ENCODE data around the gene SNX10. TPM values are rescaled to one million over a fixed set of nuclear protein-coding genes. Genes with fewer than 3 reads are reported as not detected.

SNX10 gene
- polyA plus RNA-seq, 1 experiment: not detected

DNA sequence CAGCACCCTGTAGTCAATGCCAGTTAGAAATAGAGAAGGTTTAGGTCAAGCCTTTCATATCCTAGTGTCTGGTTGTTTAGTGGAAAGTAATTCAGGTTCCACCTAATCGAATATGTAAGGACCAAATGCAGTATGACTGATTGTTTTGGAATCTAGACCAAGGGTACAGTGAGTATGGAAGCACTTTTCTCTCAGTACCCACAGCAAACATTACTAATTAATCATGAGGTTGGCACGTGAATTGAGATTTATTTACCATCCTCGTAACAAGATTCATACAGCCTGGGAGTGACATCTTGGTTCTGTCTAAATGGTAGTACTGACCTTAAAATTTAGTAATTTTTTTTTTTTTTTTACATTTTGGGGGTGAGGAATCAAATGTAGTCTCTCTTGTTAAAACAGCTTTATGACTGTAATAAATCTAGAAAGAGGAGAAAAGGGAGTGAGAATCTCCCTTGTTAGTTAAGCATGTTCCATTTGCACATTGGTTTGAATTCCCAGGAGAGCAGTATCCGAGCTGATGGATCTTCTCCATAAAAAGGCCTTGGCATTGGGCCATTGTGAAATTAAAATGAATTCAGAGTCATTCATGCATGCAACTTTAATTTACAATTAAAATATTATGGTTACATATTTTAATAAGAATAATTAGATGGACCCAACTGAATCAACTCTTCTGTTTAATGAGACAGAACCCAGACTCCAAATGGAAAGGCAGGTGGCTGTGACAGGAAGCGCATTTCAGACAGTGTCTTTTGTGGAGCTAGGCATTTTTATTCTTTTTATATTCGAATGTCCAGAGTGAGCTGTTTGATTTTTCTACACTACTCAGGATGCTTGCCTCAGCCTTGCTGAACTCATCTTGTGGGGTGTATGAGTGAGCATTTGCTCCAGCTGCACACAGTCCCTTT, 57.6 kb downstream of the SNX10 start:
- CTCF ChIA-PET: interaction anchor here (1.0 to 2.2 kb wide), 3 partner anchors 16 to 258 kb away, joined by 3 to 10 read pairs (median 4); no protein-coding TSS in a partner anchor
- POLR2A ChIA-PET: interaction anchor here (0.5 kb wide), 1 partner anchor 13 kb away, joined by 4 read pairs; no protein-coding TSS in a partner anchor
- TF ChIP-seq, protein P1, sequence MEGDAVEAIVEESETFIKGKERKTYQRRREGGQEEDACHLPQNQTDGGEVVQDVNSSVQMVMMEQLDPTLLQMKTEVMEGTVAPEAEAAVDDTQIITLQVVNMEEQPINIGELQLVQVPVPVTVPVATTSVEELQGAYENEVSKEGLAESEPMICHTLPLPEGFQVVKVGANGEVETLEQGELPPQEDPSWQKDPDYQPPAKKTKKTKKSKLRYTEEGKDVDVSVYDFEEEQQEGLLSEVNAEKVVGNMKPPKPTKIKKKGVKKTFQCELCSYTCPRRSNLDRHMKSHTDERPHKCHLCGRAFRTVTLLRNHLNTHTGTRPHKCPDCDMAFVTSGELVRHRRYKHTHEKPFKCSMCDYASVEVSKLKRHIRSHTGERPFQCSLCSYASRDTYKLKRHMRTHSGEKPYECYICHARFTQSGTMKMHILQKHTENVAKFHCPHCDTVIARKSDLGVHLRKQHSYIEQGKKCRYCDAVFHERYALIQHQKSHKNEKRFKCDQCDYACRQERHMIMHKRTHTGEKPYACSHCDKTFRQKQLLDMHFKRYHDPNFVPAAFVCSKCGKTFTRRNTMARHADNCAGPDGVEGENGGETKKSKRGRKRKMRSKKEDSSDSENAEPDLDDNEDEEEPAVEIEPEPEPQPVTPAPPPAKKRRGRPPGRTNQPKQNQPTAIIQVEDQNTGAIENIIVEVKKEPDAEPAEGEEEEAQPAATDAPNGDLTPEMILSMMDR (IDR thresholded peaks at IDR 0.05; ENCODE audit: low read depth, low read length): no peak
- H3K4me3 ChIP-seq (ENCODE audit: low read depth, low read length): no peak overlapping the region
- H3K27me3 ChIP-seq (ENCODE audit: control insufficient read depth, insufficient read depth, low read length): no peaks in the 10 kb centered on the region
- H3K9me3 ChIP-seq (ENCODE audit: control insufficient read depth, insufficient read depth, low read length): no peaks in the 10 kb centered on the region; the same call in 1 of the 2 replicates
- no peak overlapping the region for H3K27ac ChIP-seq (ENCODE audit: low read depth, low read length)
- DNase-seq (ENCODE audit: low read depth, low spot score): no peak

DNA sequence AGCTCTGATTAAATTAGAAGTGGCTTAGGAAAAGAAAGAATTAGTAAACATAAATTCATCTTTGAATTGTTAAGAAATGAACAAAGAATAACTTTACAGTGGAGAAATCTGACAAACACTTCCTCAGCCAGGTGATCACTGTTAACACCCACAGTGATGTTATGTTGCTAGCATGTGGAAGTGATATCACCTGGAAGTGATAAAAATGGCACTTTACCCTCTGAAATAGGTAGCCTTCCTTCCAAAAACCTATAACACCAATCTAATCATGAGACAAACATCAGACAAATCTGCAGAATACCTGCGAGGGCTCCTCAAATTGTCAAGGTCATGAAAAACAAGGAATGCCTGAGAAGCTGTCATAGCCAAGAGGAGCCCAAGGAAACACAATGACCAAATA, 59.5 kb downstream of the SNX10 start:
- Histone ChIP-seq H3K27me3 (ENCODE audit: control insufficient read depth, insufficient read depth, low read length) (no peaks in the 10 kb centered on the region), H3K9me3 (ENCODE audit: control insufficient read depth, insufficient read depth, low read length) (no peaks in the 10 kb centered on the region; the same call in 1 of the 2 replicates), H3K27ac (ENCODE audit: low read depth, low read length) (no peak overlapping the region), H3K4me3 (ENCODE audit: low read depth, low read length) (no peak overlapping the region)
- TF ChIP-seq, protein P1 (IDR thresholded peaks at IDR 0.05; ENCODE audit: low read depth, low read length): no peak
- ChIA-PET POLR2A (no interaction called here), CTCF (interaction anchor here (2.9 kb wide), 1 partner anchor 11 kb away, joined by 7 read pairs; no protein-coding TSS in a partner anchor)
- DNase-seq (ENCODE audit: low read depth, low spot score): no peak

DNA sequence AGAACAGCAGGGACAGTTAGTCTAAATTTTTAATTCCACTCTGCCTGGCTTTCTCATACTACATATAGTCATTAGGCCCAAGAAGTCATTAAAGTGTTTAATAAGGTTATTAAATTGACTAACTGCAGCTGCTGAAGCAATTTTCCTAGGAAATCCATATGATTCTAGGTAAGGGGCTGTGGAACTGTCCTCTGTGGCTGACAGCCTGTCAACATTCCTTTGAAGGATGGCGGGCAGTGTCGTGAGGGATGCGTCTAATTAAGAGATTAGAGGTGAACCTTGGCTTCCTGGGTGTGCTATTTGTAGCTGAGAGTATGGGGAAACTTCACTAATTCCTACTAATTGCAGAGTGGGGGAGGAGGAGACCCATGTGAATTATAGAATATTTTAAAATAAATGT, 64.6 kb downstream of the SNX10 start:
- Histone ChIP-seq H3K9me3 (ENCODE audit: control insufficient read depth, insufficient read depth, low read length) (no peaks in the 10 kb centered on the region), H3K27me3 (ENCODE audit: control insufficient read depth, insufficient read depth, low read length) (peaks cover 1% of the 10 kb centered on the region), H3K4me3 (ENCODE audit: low read depth, low read length) (no peak overlapping the region), H3K27ac (ENCODE audit: low read depth, low read length) (no peak overlapping the region)
- CTCF ChIA-PET: interaction anchor here (1.0 to 2.0 kb wide), 4 partner anchors 9 to 463 kb away, joined by 5 to 7 read pairs (median 6); no protein-coding TSS in a partner anchor
- no peak for DNase-seq (ENCODE audit: low read depth, low spot score)
- POLR2A ChIA-PET: no interaction called here
- TF ChIP-seq, protein P1 (IDR thresholded peaks at IDR 0.05; ENCODE audit: low read depth, low read length): no peak

DNA sequence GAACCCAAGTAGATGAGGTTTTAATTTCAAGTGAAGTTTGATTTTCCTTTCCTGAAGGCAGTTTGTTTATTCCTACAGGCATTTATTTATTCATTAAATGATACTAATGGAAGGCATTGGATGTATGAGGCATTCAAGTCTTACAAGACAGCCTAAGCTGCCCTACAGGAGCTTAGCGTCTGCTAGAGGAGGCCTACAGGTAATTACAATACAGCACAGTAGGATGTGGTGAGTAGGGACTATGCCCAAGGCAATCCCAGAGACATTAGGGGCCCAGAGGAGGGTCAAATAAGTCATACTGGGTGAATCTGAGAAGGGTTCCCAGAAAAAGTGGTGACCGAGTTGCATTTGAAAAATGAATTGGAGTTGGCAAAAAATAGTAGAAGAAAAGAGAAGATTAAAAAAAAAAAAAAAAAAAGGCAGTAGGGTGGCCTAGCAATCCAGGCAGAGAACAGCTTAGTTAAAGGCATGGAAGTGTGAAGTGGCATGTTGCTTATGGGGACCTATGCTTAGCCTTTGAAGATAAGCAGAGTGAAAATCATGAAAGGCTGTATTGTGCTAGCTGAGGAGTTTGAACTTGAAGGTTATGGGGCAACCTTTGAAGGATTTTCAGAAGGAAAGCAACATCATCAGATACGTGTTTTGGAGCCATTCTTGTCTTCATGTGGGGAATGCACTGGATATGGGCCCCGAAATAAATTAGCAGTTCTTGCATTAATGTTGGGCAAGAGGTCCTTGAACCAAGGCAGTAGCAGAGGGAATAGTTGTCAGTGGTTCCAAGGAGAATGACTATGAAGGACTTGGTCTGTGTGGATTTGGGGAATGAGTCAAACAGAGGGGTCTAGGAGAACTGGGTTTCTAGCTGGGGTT, 65.5 kb downstream of the SNX10 start:
- TF ChIP-seq, protein P1 (IDR thresholded peaks at IDR 0.05; ENCODE audit: low read depth, low read length): no peak
- no peak for DNase-seq (ENCODE audit: low read depth, low spot score)
- ChIA-PET POLR2A (no interaction called here), CTCF (interaction anchor here (1.0 to 2.0 kb wide), 2 partner anchors 8 to 13 kb away, joined by 5 to 7 read pairs; no protein-coding TSS in a partner anchor)
- Histone ChIP-seq H3K9me3 (ENCODE audit: control insufficient read depth, insufficient read depth, low read length) (no peaks in the 10 kb centered on the region), H3K27ac (ENCODE audit: low read depth, low read length) (no peak overlapping the region), H3K27me3 (ENCODE audit: control insufficient read depth, insufficient read depth, low read length) (peaks cover 5% of the 10 kb centered on the region), H3K4me3 (ENCODE audit: low read depth, low read length) (no peak overlapping the region)
